GM12874 (cell line): ENCODE results near the gene ADGRA1.

Source experiments
- CTCF ChIP-seq: IDR thresholded peaks from 2 replicates; pipeline ENCODE4 v1.5.1; 2011; ENCODE audit warnings: low read depth, mild to moderate bottlenecking, control low read depth, low read length, moderate library complexity; ENCODE audit not compliant: insufficient read depth

The ADGRA1 gene

GRCh38 chr10:133179651-133180050 lies 91.9 kb downstream of the ADGRA1 start:
- TF ChIP-seq CTCF, result no peak

DNA sequence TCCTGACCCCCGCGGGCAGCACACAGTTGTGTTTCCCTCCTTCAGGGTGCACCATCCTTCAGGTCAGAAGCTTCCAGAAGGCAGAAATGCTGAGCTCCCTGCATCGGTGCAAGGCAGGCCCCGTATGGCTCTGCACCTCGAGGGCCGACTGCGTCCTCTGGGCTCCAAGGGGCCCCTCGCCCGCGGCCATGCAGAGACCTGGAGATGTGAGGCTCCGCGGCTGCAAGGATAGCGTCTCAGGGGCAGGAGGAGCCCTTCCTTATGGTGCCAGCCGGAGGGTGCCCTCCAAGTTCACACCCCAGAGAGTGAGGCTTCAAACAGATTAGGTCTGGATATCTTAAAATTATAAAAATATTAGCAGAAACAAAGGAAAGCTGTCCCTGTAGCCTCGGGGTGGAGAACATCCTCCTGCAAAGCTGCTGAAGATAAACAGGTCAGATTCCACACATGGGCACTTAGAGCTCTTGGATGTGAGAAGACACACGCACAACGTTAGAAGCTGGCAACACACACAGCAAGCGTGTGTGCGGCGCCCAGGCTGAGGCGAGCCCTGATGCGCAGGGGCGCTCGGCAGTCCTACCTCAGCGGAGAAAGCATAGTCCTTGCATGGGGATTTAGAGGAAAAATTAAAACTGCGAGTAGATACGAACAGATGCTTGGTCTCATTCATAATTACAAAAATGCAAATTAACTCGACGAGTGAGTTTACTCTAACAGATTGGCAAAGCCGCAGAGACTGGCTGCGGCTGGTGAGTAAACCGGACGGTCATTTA lies 92.7 kb downstream of the ADGRA1 start:
- no peak for TF ChIP-seq CTCF

DNA sequence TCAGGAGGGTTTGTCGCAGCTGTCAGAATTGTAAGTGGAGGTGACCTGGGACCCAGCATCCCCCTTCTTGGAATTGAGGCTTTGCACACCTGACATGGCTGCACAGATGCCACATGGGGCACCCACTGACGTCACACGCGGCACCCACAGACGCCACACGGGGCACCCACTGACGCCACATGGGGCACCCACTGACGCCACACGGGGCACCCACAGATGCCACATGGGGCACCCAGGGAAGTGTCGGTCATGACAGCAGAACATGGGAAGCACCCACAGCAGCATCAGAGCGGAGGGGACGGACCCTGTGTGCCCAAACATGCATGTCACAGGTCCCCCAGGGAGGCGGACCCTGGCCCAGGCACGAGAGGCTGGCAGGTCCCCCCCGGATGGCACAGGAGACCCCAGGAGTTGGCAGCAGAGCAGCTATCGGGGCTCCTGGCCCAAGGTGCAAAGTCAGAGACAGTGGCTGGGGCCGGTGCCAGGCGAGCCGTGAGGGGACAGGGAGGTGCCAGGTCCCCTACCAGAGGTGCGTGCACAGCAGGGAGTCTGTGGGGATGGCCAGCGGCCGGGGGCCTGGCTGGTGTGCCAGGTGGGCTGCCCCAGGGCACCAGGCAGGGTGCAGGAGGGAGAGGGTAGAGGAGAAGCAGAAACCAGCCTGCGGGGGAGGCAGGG lies 93.4 kb downstream of the ADGRA1 start:
- no peak for TF ChIP-seq CTCF
